SU-DHL-6 (cell line): ENCODE data around the gene CBX5.

Experiments
- CTCF ChIP-seq: fragments of 200-600 bp; sonication (generic); IDR thresholded peaks from one replicate; pipeline ENCODE4 v1.5.1; 2017; ENCODE audit warnings: antibody characterized with exemption, mild to moderate bottlenecking, low read length, moderate library complexity; ENCODE audit not compliant: insufficient read depth, poor library complexity, severe bottlenecking
- EZH2phosphoT487 ChIP-seq: fragments of 200-600 bp; sonication (generic), shearing (Covaris generic); conservative IDR thresholded peaks from 2 replicates; pipeline ENCODE4 v1.6.1; 2018; ENCODE audit warnings: mild to moderate bottlenecking, antibody characterized with exemption, low read length, moderate library complexity, mixed read lengths

GRCh38 chr12:54286042-54287030 lies 6.4 kb upstream of the CBX5 start:
- TF ChIP-seq CTCF (no peak), EZH2phosphoT487 (no peak)
